ENCODE measurements around the gene UQCC5. TPM values are rescaled to one million over a fixed set of nuclear protein-coding genes. Genes with fewer than 3 reads are reported as not detected.

UQCC5 gene
- total RNA-seq, 1 donor from 2014 or later, result 2.4 TPM

GRCh38 chr3:52490035-52490938, 46.1 kb upstream of the UQCC5 start:
- no peak overlapping the region for H3K4me3 ChIP-seq (ENCODE audit: low read depth, low read length)
- TF ChIP-seq, protein P1, sequence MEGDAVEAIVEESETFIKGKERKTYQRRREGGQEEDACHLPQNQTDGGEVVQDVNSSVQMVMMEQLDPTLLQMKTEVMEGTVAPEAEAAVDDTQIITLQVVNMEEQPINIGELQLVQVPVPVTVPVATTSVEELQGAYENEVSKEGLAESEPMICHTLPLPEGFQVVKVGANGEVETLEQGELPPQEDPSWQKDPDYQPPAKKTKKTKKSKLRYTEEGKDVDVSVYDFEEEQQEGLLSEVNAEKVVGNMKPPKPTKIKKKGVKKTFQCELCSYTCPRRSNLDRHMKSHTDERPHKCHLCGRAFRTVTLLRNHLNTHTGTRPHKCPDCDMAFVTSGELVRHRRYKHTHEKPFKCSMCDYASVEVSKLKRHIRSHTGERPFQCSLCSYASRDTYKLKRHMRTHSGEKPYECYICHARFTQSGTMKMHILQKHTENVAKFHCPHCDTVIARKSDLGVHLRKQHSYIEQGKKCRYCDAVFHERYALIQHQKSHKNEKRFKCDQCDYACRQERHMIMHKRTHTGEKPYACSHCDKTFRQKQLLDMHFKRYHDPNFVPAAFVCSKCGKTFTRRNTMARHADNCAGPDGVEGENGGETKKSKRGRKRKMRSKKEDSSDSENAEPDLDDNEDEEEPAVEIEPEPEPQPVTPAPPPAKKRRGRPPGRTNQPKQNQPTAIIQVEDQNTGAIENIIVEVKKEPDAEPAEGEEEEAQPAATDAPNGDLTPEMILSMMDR (conservative IDR thresholded peaks at IDR 0.05; ENCODE audit: low read depth, low read length), result no peak
- no peak for DNase-seq (ENCODE audit: low read depth)

GRCh38 chr3:52490939-52491526, 45.4 kb upstream of the UQCC5 start:
- no peak overlapping the region for H3K4me3 ChIP-seq (ENCODE audit: low read depth, low read length)
- no peak for DNase-seq (ENCODE audit: low read depth)
- TF ChIP-seq, protein P1 (conservative IDR thresholded peaks at IDR 0.05; ENCODE audit: low read depth, low read length), result no peak

GRCh38 chr3:52492059-52492458, 44.3 kb upstream of the UQCC5 start:
- no peak for DNase-seq (ENCODE audit: low read depth)
- TF ChIP-seq, protein P1 (conservative IDR thresholded peaks at IDR 0.05; ENCODE audit: low read depth, low read length), result no peak
- no peak overlapping the region for H3K4me3 ChIP-seq (ENCODE audit: low read depth, low read length)

GRCh38 chr3:52493232-52494017, 43.0 kb upstream of the UQCC5 start:
- TF ChIP-seq, protein P1 (conservative IDR thresholded peaks at IDR 0.05; ENCODE audit: low read depth, low read length), result no peak
- no peak for DNase-seq (ENCODE audit: low read depth)
- no peak overlapping the region for H3K4me3 ChIP-seq (ENCODE audit: low read depth, low read length)

DNA sequence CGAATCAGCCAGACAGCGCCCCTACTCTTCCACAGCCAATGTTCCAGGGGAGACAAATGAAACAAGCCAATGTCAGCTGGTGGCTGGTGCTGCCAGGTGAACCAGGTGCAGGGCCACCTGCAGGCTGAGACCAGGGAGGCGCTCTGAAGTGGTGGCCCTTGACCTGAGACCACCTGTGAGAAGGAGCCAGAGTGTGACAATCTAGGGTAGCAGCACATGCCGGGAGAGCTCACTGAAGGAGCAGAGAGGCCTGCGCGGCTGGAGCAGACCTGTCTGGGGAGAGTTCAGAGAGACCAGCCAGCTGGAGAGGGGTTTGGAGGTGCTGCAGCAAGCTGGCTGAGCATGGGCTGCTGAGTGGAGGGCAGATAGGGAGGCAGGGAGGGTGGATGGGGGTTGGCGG, 42.0 kb upstream of the UQCC5 start:
- TF ChIP-seq, protein P1 (conservative IDR thresholded peaks at IDR 0.05; ENCODE audit: low read depth, low read length), result no peak
- no peak overlapping the region for H3K4me3 ChIP-seq (ENCODE audit: low read depth, low read length)
- DNase-seq (ENCODE audit: low read depth), result no peak

- no peak within 1 kb of the TSS for H3K4me3 ChIP-seq (ENCODE audit: low read depth, low read length)
- DNase-seq (ENCODE audit: low read depth), result no peak
- TF ChIP-seq, protein P1 (conservative IDR thresholded peaks at IDR 0.05; ENCODE audit: low read depth, low read length), result no peak
Observed at GRCh38 chr3:52494886-52495495, 41.4 kb upstream of the UQCC5 start, which contains the start of gene STAB1. Gene STAB1 (plus strand): TSS chr3:52495338. CDS start chr3:52495414, 76 bp downstream.
